ENCODE results near the gene FAF1.

DNA sequence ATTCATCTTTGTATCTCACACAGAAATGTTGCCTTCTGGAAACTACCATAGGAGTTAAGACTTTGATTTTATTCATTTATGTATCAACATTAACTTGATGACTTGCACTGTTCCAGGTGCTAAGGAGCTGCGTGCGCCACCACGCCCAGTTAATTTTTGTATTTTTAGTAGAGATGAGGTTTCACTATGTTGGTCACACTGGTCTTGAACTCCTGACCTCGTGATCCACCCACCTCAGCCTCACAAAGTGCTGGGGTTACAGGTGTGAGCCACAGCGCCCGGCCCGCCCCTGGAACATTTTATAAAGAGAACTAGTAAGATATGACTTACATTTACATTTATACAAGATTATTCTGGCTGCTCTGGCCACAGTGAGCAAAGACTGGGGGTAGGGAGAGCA, 252.2 kb downstream of the FAF1 start:
- TF ChIP-seq HNF4A (conservative IDR thresholded peaks at IDR 0.05) (no peak), RAD21 (IDR thresholded peaks at IDR 0.05) (no peak), SP1 (IDR thresholded peaks at IDR 0.05) (no peak)
- TF ChIP-seq, protein P1, sequence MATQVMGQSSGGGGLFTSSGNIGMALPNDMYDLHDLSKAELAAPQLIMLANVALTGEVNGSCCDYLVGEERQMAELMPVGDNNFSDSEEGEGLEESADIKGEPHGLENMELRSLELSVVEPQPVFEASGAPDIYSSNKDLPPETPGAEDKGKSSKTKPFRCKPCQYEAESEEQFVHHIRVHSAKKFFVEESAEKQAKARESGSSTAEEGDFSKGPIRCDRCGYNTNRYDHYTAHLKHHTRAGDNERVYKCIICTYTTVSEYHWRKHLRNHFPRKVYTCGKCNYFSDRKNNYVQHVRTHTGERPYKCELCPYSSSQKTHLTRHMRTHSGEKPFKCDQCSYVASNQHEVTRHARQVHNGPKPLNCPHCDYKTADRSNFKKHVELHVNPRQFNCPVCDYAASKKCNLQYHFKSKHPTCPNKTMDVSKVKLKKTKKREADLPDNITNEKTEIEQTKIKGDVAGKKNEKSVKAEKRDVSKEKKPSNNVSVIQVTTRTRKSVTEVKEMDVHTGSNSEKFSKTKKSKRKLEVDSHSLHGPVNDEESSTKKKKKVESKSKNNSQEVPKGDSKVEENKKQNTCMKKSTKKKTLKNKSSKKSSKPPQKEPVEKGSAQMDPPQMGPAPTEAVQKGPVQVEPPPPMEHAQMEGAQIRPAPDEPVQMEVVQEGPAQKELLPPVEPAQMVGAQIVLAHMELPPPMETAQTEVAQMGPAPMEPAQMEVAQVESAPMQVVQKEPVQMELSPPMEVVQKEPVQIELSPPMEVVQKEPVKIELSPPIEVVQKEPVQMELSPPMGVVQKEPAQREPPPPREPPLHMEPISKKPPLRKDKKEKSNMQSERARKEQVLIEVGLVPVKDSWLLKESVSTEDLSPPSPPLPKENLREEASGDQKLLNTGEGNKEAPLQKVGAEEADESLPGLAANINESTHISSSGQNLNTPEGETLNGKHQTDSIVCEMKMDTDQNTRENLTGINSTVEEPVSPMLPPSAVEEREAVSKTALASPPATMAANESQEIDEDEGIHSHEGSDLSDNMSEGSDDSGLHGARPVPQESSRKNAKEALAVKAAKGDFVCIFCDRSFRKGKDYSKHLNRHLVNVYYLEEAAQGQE (IDR thresholded peaks at IDR 0.05): no peak

Data from liver (tissue), 2 donors.